Upper lobe of left lung (tissue), 4 donors: ENCODE results near the gene IGFBP6.

Experiments used
- POLR2A ChIP-seq, 4 donors: fragments of 450-650 bp; IDR thresholded peaks; one replicate each; pipeline ENCODE4 v1.5.1; 2016 to 2017; ENCODE audit warnings: antibody characterized with exemption in 4 of 4, mild to moderate bottlenecking in 2 of 4
- TF ChIP-seq, protein P1 (sequence below), 6 experiments: fragments of 450-650 bp in 4 of 6; fragments of 200-600 bp in 2 of 6; sonication (generic) in 2 of 6; IDR thresholded peaks; one replicate each; pipeline ENCODE4 v1.5.1; 2016 to 2019; ENCODE audit warnings: antibody characterized with exemption in 6 of 6

DNA sequence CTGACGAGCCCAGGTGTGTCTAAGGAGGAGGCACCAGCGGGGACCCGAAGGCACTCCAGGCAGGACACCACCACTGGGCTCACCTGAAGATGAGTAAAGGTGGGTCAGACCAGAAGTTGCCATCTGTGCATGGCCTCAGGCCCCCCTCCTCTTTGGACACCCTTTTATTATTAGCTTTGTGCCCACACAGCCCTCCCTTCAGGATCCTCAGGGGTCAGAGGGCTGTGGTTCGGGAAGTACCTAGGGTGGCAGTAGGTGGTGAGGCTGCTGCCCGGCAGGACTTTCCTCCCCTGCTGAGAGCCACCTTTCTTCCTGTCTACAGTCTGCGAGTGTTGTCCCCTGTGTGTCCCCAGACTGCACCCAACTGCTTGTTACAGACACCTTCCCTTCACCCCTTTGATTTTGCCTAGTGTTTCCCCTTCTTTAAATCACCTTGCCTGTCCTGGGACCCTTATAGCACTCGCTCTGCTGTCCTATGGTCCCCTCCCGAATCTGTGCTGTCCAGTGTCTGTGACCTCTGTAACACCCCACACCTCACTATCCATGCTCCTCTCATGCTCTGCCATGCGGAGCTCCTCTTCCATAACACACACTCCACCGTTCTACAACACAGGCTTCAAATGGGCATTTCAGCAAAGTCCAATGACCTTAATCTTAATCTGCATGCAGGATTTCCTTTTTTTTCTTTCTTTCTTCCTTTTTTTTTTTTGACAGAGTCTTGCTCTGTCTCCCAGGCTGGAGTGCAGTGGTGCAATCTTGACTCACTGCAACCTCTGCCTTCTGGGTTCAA, 31.5 kb downstream of the IGFBP6 start:
- TF ChIP-seq, protein P1, sequence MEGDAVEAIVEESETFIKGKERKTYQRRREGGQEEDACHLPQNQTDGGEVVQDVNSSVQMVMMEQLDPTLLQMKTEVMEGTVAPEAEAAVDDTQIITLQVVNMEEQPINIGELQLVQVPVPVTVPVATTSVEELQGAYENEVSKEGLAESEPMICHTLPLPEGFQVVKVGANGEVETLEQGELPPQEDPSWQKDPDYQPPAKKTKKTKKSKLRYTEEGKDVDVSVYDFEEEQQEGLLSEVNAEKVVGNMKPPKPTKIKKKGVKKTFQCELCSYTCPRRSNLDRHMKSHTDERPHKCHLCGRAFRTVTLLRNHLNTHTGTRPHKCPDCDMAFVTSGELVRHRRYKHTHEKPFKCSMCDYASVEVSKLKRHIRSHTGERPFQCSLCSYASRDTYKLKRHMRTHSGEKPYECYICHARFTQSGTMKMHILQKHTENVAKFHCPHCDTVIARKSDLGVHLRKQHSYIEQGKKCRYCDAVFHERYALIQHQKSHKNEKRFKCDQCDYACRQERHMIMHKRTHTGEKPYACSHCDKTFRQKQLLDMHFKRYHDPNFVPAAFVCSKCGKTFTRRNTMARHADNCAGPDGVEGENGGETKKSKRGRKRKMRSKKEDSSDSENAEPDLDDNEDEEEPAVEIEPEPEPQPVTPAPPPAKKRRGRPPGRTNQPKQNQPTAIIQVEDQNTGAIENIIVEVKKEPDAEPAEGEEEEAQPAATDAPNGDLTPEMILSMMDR (IDR thresholded peaks at IDR 0.05): no peak
- no peak for TF ChIP-seq POLR2A (IDR thresholded peaks at IDR 0.05)
